Lower leg skin (tissue), 4 donors: ENCODE measurements around the gene ADARB1. TPM values are rescaled to one million over a fixed set of nuclear protein-coding genes. Genes with fewer than 3 reads are reported as not detected.

Experiments
- DNase-seq, 2 donors: peaks; one replicate each; pipeline ENCODE4 v3.0.0-alpha.2; 2019; ENCODE audit warnings: low spot score in 2 of 2
- H3K4me3 ChIP-seq: fragments of 200-600 bp; sonication (generic); 2 replicates; pipeline ENCODE4 v1.5.1; 2017; ENCODE audit warnings: mild to moderate bottlenecking, low read depth; ENCODE audit not compliant: poor library complexity, severe bottlenecking
- CTCF ChIP-seq, 3 donors: fragments of 450-650 bp; IDR thresholded peaks; one replicate each; pipeline ENCODE4 v1.5.1; 2016; ENCODE audit warnings: antibody characterized with exemption in 3 of 3, mild to moderate bottlenecking in 3 of 3, moderate library complexity in 2 of 3
- POLR2A ChIP-seq, 2 donors: fragments of 450-650 bp; IDR thresholded peaks; one replicate each; pipeline ENCODE4 v1.6.1; 2016 to 2017; ENCODE audit warnings: antibody characterized with exemption in 2 of 2, mild to moderate bottlenecking in 1 of 2, moderate library complexity in 1 of 2
- WGBS, 2 donors: methylation state at CpG; one replicate each; pipeline ENCODE4 v1.1.5; 2018; 5-methylcytosine and 5-hydroxymethylcytosine counted together
- intact Hi-C: fragments of 100-400 bp; cut with DNase I; formaldehyde crosslinking; loops from one replicate; pipeline ENCODE4 v1.15.0; 2023; ENCODE audit warnings: low total_unique reads
- total RNA-seq, 4 donors: library from RNA; depleted of rRNA; stranded (reverse); fragments of >200 nt; gene quantifications; one replicate each; pipeline ENCODE4 v1.1.0, GENCODE V29; 2016

ADARB1 gene
- total RNA-seq, 4 donors from 2014 or later: 14.6 to 21.9 (median 16.6) TPM

- H3K4me3 ChIP-seq: no peak overlapping the region
- 80 to 87% methylated on average over 24 of the region's 24 CpGs for WGBS, 2 donors
- TF ChIP-seq CTCF (IDR thresholded peaks at IDR 0.05) (no peak), POLR2A (IDR thresholded peaks at IDR 0.05) (no peak)
- DNase-seq: no peak
- intact Hi-C loops: no loop called here
Observed at GRCh38 chr21:45051580-45052434, 22.6 kb upstream of the ADARB1 start.

GRCh38 chr21:45052960-45053359 is 21.4 kb upstream of the ADARB1 start:
- 94 to 97% methylated on average over 10 of the region's 10 CpGs for WGBS, 2 donors
- intact Hi-C loops: no loop called here
- no peak overlapping the region for H3K4me3 ChIP-seq
- DNase-seq: peak in 1 of 2 donors; percentile 59
- TF ChIP-seq CTCF (IDR thresholded peaks at IDR 0.05) (no peak), POLR2A (IDR thresholded peaks at IDR 0.05) (no peak)

- no peak for DNase-seq
- no peak overlapping the region for H3K4me3 ChIP-seq
- intact Hi-C loops: no loop called here
- TF ChIP-seq POLR2A (IDR thresholded peaks at IDR 0.05) (no peak), CTCF (IDR thresholded peaks at IDR 0.05) (no peak)
- 88 to 93% methylated on average over 8 of the region's 8 CpGs for whole genome bisulfite sequencing, 2 donors
Observed at GRCh38 chr21:45053561-45054226, 20.7 kb upstream of the ADARB1 start.

GRCh38 chr21:45054227-45054926 is 20.0 kb upstream of the ADARB1 start:
- H3K4me3 ChIP-seq: no peak overlapping the region
- no peak for DNase-seq
- TF ChIP-seq CTCF (IDR thresholded peaks at IDR 0.05) (no peak), POLR2A (IDR thresholded peaks at IDR 0.05) (no peak)
- WGBS, 2 donors: 89 to 92% methylated on average over 18 of the region's 18 CpGs
- intact Hi-C loops: no loop called here

- 90 to 97% methylated on average over 26 to 36 of the region's 37 CpGs for WGBS, 2 donors
- H3K4me3 ChIP-seq: no peak overlapping the region
- TF ChIP-seq POLR2A (IDR thresholded peaks at IDR 0.05) (no peak), CTCF (IDR thresholded peaks at IDR 0.05) (no peak)
- intact Hi-C loops: no loop called here
- DNase-seq: no peak
Observed at GRCh38 chr21:45054927-45055612, 19.3 kb upstream of the ADARB1 start.
